NT2/D1 (cell line): ENCODE measurements around the gene CAMK2B.

Source experiments
- DNase-seq: peaks from one replicate; pipeline ENCODE4 v3.0.0-alpha.2; 2011; ENCODE audit warnings: low read depth, low spot score
- H3K27me3 ChIP-seq: 2 replicates; pipeline ENCODE4 v1.6.0; 2011; ENCODE audit warnings: mild to moderate bottlenecking; ENCODE audit not compliant: insufficient read length, insufficient read depth
- H3K36me3 ChIP-seq: 2 replicates; pipeline ENCODE4 v1.6.1; 2011; ENCODE audit warnings: mild to moderate bottlenecking, low read length, mixed read lengths; ENCODE audit not compliant: insufficient read depth, insufficient read length
- H3K4me1 ChIP-seq: 2 replicates; pipeline ENCODE4 v1.5.1; 2011; ENCODE audit not compliant: insufficient read depth, insufficient read length
- H3K4me3 ChIP-seq: 2 replicates; pipeline ENCODE4 v1.5.1; 2011; ENCODE audit warnings: low read depth; ENCODE audit not compliant: insufficient read length
- H3K9ac ChIP-seq: 2 replicates; pipeline ENCODE4 v1.6.0; 2011; ENCODE audit warnings: low read depth; ENCODE audit not compliant: insufficient read length
- H3K9me3 ChIP-seq: 2 replicates; pipeline ENCODE4 v1.5.1; 2011; ENCODE audit warnings: mild to moderate bottlenecking, low read length; ENCODE audit not compliant: insufficient read depth
- SUZ12 ChIP-seq: IDR thresholded peaks from 2 replicates; pipeline ENCODE4 v1.6.1; 2011; ENCODE audit not compliant: insufficient read length, insufficient read depth; ENCODE audit errors: extremely low read depth
- YY1 ChIP-seq: IDR thresholded peaks from 2 replicates; pipeline ENCODE4 v1.6.1; 2011; ENCODE audit not compliant: insufficient read length, insufficient read depth
- ZNF274 ChIP-seq: IDR thresholded peaks from 2 replicates; pipeline ENCODE4 v1.6.1; 2011; ENCODE audit warnings: mild to moderate bottlenecking, low read depth, low read length

CAMK2B gene

DNA sequence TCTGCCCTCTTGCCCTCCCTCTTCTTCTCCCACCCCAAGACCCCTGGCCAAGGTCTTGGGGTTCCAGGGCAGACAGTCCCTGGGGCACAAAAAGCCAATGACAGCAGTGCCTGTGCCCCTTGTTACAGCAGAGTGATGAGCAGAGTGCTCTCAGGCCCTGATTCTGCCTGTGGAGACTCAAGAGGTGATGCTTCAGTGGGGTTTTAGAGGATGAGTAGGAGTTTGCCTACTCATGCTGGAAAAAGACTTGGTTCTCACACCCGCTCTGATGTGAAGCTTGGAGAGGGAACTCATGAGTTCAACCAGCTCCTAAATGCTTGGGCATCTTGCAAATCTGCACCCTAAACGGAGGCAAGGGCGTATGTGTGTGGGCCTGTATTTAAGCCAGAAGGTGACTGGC lies 58.2 kb downstream of the CAMK2B start:
- H3K36me3 ChIP-seq = no peaks in the 10 kb centered on the region

DNA sequence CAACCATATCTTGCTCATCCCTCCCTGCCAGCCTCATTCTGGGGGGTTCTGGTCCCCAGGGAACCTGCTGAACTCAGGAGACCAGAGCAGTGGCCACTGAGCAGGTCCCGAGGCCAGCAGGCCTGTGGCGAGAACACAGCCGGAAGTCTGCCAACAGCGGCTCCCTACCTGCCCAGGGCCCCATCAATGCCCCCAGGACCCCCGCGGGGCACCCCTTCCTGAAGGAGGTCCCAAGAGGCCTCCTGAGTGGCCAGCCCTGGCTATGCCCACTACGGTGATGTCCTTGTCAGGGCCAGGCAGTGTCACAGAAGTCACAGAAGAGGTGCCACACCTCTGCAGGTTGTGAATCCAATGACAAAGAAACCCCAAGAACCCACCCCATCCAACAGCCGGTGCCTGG lies 58.9 kb downstream of the CAMK2B start:
- no peak overlapping the region for H3K4me3 ChIP-seq
- H3K9ac ChIP-seq = no peak overlapping the region
- no peaks in the 10 kb centered on the region for H3K36me3 ChIP-seq
- peaks cover 36% of the 10 kb centered on the region for H3K27me3 ChIP-seq
- TF ChIP-seq YY1 (no peak), ZNF274 (no peak), SUZ12 (no peak)
- H3K4me1 ChIP-seq = peaks cover 16% of the 10 kb centered on the region
- DNase-seq = no peak
- no peaks in the 10 kb centered on the region for H3K9me3 ChIP-seq

More for the DNA sequence above, 58.2 kb downstream of the CAMK2B start:
- Histone ChIP-seq H3K9ac (no peak overlapping the region), H3K27me3 (peaks cover 42% of the 10 kb centered on the region), H3K9me3 (no peaks in the 10 kb centered on the region), H3K4me3 (no peak overlapping the region), H3K4me1 (peaks cover 16% of the 10 kb centered on the region)
- DNase-seq = no peak
- TF ChIP-seq ZNF274 (no peak), SUZ12 (no peak), YY1 (no peak)

DNA sequence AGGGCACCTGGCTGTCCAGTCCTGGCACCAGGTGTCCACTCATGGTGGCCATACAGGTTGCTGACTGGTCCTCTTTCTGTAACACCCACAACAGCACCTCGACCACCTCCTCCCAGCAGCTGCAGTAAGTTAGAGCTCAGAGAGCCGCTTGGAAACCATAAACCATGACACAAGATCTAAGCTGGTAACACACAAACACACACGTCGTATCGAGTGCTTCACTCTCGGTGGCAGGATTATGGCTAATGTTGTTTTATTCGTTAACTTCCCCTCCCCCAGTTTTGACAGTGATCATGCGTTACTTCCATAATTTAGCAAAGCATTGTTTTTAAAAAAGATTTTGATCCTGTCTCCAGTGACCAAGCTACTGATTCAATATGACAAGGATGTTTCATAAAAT lies 59.7 kb downstream of the CAMK2B start:
- H3K9ac ChIP-seq = no peak overlapping the region
- no peaks in the 10 kb centered on the region for H3K36me3 ChIP-seq
- no peaks in the 10 kb centered on the region for H3K9me3 ChIP-seq
- no peak for DNase-seq
- H3K4me3 ChIP-seq = no peak overlapping the region
- H3K27me3 ChIP-seq = peaks cover 29% of the 10 kb centered on the region
- peaks cover 16% of the 10 kb centered on the region for H3K4me1 ChIP-seq
- TF ChIP-seq ZNF274 (no peak), YY1 (no peak), SUZ12 (no peak)

DNA sequence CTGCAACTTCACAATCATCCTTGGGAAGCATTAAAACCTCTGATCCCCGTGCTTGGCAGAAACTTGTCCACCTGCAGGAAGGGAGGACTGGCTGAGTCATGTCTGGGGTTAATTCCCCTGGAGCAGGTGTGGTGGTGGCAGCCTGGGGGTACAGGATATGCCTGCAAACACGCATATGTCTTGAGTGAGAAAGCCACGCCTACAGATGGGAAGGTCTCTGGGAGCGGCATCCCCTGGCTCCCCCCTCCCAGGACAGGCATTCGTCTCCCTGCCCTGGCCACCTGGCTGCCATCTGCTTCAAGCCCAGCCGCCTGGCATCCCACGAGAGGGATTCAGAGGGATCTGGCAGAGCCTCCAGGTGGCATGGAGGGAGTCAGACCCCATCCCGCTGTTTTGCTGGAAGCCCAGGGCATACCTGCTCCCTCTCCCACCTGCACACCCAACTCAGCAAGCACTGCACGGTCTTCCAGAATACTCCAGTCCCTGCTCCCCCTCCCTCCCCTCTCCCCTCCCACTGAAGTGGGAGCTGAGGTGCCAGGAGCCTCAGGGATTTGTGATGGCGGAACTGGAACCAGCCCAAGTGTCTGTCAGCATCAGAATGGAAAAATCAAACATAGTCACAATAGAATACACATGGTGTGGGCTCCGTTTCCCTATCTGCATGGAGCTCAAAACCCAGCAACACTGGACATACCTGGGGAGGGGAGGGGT lies 61.0 kb downstream of the CAMK2B start:
- peaks cover 16% of the 10 kb centered on the region for H3K4me1 ChIP-seq
- no peaks in the 10 kb centered on the region for H3K36me3 ChIP-seq
- no peak overlapping the region for H3K4me3 ChIP-seq
- peaks cover 18% of the 10 kb centered on the region for H3K27me3 ChIP-seq
- DNase-seq = no peak
- no peaks in the 10 kb centered on the region for H3K9me3 ChIP-seq
- TF ChIP-seq YY1 (no peak), SUZ12 (no peak), ZNF274 (no peak)
- no peak overlapping the region for H3K9ac ChIP-seq

DNA sequence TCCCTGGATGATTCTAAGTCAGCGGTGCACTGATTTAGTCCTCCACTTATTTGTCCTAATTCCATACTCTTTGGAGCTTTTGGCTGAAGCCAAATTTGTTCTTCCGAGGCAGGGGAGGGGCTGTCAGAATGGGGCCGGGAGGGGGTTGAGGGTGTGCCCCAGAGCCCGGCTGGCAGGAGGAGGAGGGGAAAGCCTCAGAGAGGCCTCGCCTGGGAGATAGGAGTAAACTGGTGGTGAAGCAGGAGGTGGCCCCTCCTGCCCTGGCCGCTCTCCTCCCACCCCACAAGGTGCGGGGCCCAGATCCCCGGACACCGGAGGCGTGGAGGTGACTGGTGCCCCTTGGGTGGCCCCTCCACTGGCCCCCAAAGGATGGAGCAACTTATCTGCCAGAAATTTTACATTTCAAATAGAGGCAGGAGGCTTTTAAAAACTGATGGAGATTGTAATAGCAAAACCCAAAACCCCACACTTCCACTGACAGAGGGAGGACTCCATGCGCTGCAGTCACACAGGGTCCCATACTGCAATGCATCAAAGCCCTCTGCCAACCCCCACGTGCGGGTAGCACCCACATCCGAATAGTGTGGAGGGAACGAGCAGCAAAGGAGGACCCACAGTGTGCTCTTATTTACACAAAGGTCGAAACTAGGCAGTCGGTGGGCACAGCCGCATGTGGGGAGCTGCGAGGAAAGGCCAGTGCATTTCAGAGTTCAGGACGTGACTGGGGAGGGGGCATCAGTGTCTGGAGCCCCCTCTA lies 61.9 kb downstream of the CAMK2B start:
- H3K9me3 ChIP-seq = no peaks in the 10 kb centered on the region
- TF ChIP-seq ZNF274 (no peak), SUZ12 (no peak), YY1 (no peak)
- no peak overlapping the region for H3K9ac ChIP-seq
- peaks cover 16% of the 10 kb centered on the region for H3K4me1 ChIP-seq
- DNase-seq = no peak
- H3K27me3 ChIP-seq = peaks cover 18% of the 10 kb centered on the region
- no peak overlapping the region for H3K4me3 ChIP-seq
- H3K36me3 ChIP-seq = no peaks in the 10 kb centered on the region

DNA sequence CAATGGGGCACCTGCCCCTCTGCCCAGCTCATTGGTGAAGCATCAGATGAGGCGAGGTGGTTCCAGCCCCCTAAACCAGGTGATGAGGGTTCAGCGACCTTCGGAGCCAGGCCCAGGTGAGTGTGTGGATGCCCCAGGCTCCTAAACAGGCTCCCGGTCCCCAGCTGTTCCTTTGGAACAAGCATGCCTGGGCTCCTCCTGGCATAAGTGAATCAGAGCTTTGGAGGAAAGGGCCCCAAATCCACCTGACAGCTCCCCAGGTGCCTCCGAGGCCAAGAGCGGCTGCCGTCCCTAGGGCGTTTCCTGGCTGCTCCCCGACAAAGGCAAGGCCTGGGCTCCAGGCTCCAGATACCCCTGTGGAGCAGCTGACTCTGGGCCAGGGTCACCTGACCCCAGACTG lies 63.4 kb downstream of the CAMK2B start:
- DNase-seq = no peak
- no peak for TF ChIP-seq YY1
- no peak for TF ChIP-seq ZNF274
- no peak for TF ChIP-seq SUZ12
- Histone ChIP-seq H3K4me1 (peaks cover 22% of the 10 kb centered on the region), H3K9me3 (no peaks in the 10 kb centered on the region), H3K4me3 (no peak overlapping the region), H3K27me3 (peaks cover 14% of the 10 kb centered on the region), H3K36me3 (no peaks in the 10 kb centered on the region), H3K9ac (no peak overlapping the region)

DNA sequence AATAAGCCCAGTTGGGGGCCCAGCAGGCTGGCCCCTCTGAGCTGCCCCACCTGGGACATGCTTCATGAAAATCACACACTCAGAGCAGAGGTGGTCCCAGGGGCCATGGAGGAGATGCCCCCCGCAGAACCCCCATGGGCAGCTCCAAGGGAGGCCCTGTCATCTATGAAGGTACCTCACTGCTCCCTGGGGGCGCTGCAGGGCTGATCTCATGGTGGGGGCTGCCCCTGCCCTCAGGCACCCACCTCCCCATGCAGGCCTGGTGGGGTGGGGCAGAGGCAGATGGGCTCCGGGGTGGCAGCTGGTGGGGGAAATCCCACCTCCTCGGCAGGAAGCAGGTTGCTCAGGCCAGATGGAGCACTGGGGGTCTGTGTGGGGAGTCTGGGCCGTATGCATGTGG lies 64.2 kb downstream of the CAMK2B start:
- Histone ChIP-seq H3K36me3 (no peaks in the 10 kb centered on the region), H3K9me3 (no peaks in the 10 kb centered on the region), H3K4me3 (no peak overlapping the region), H3K4me1 (peaks cover 22% of the 10 kb centered on the region), H3K9ac (no peak overlapping the region), H3K27me3 (peaks cover 7% of the 10 kb centered on the region)
- no peak for DNase-seq
- TF ChIP-seq ZNF274 (no peak), YY1 (no peak), SUZ12 (no peak)
